OCI-LY3 (cell line): ENCODE results near the gene COL9A1.

Experiments used
- EZH2phosphoT487 ChIP-seq: fragments of 200-600 bp; shearing (Covaris generic); IDR thresholded peaks from 2 replicates; pipeline ENCODE4 v1.6.1; 2018; ENCODE audit warnings: antibody characterized with exemption, mixed run types, low read depth
- TF ChIP-seq, protein P1 (sequence below): fragments of 200-600, 300-600 bp; sonication (generic); IDR thresholded peaks from 2 replicates; pipeline ENCODE4 v1.5.1; 2014; ENCODE audit warnings: antibody characterized with exemption, low read length, low read depth

DNA sequence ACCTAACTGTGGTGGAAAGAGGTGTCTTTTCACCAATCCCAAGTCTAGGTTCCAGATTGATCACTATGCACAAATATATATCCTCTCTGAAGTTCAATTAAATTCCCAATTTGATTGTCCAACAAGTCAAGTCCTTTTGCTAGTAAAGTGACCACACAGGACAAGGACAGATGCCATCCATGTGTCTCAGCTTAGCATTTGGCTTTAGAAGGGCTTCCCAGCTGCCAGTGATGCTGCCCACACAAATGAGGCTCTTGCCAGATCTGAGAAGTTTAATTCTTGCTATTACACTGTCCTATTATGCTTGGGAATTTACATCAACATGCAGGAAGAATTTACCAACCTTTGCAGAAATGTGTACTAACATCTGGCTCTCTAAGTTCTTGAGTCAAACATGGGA is 108.5 kb downstream of the COL9A1 start:
- TF ChIP-seq, protein P1, sequence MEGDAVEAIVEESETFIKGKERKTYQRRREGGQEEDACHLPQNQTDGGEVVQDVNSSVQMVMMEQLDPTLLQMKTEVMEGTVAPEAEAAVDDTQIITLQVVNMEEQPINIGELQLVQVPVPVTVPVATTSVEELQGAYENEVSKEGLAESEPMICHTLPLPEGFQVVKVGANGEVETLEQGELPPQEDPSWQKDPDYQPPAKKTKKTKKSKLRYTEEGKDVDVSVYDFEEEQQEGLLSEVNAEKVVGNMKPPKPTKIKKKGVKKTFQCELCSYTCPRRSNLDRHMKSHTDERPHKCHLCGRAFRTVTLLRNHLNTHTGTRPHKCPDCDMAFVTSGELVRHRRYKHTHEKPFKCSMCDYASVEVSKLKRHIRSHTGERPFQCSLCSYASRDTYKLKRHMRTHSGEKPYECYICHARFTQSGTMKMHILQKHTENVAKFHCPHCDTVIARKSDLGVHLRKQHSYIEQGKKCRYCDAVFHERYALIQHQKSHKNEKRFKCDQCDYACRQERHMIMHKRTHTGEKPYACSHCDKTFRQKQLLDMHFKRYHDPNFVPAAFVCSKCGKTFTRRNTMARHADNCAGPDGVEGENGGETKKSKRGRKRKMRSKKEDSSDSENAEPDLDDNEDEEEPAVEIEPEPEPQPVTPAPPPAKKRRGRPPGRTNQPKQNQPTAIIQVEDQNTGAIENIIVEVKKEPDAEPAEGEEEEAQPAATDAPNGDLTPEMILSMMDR = no peak
- TF ChIP-seq EZH2phosphoT487 = no peak
